Mucosa of descending colon (tissue), 3 donors: Measurements from ENCODE around the gene SLC22A7. TPM values are rescaled to one million over a fixed set of nuclear protein-coding genes. Genes with fewer than 3 reads are reported as not detected.

ENCODE experiments used
- ATAC-seq: fragments of 200-7000 bp; cut with Tn5 transposase; one replicate; pipeline ENCODE4 v1.9.1; 2020; ENCODE audit warnings: mild to moderate bottlenecking, moderate library complexity
- DNase-seq, 3 donors: peaks; one replicate each; pipeline ENCODE4 v3.0.0-alpha.2; 2020
- H3K36me3 ChIP-seq: fragments of 200-600 bp; one replicate; pipeline ENCODE4 v1.8.0; 2021; ENCODE audit warnings: low read depth, mild to moderate bottlenecking
- H3K4me1 ChIP-seq: fragments of 200-600 bp; one replicate; pipeline ENCODE4 v1.8.0; 2021; ENCODE audit warnings: low read depth, mild to moderate bottlenecking
- H3K4me3 ChIP-seq: fragments of 200-600 bp; one replicate; pipeline ENCODE4 v1.8.0; 2021; ENCODE audit warnings: mild to moderate bottlenecking
- H3K9me3 ChIP-seq: fragments of 200-600 bp; one replicate; pipeline ENCODE4 v1.8.0; 2021; ENCODE audit warnings: mild to moderate bottlenecking
- intact Hi-C, 2 donors: fragments of 100-400 bp; cut with DNase I in 1 of 2; cut with micrococcal nuclease in 1 of 2; formaldehyde crosslinking; loops; one replicate each; pipeline versions ENCODE4 v1.11.0 to v1.11.1; 2022; cut with DNase I, micrococcal nuclease
- long read RNA-seq, 2 donors: library from polyadenylated mRNA; unstranded; transcript quantifications; one replicate each; pipeline ENCODE4 v2.0.0, GENCODE V29; 2019 to 2021
- total RNA-seq, 3 donors: library from RNA; stranded (reverse); fragmentation: NEBNext Ultra II Directional in 2 of 3; extraction: Animal tissue kit (Norgen Biotek cat#: 25700) in 2 of 3; gene quantifications; one replicate each; pipeline versions ENCODE4 v1.2.1 to v1.2.4, GENCODE V29; 2021 to 2023
- TF ChIP-seq, protein P1 (sequence below): fragments of 200-600 bp; IDR thresholded peaks from one replicate; pipeline ENCODE4 v1.8.0; 2022; ENCODE audit warnings: antibody characterized with exemption, mild to moderate bottlenecking
- donor health status: DM: no; HTN: no; CAD: no; lungs with moderate emphysema.
- donor health status: DM: no; HTN: no; CAD: no.
- donor health status: DM: no; HTN: yes; CAD: no.

The SLC22A7 gene, protein sequence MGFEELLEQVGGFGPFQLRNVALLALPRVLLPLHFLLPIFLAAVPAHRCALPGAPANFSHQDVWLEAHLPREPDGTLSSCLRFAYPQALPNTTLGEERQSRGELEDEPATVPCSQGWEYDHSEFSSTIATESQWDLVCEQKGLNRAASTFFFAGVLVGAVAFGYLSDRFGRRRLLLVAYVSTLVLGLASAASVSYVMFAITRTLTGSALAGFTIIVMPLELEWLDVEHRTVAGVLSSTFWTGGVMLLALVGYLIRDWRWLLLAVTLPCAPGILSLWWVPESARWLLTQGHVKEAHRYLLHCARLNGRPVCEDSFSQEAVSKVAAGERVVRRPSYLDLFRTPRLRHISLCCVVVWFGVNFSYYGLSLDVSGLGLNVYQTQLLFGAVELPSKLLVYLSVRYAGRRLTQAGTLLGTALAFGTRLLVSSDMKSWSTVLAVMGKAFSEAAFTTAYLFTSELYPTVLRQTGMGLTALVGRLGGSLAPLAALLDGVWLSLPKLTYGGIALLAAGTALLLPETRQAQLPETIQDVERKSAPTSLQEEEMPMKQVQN
- under 1 TPM in 1 of 3 donors, not detected in 2; 0.32 TPM for total RNA-seq
- long read RNA-seq, donor 1, result 0 reads
- long read RNA-seq, donor 2, result 0 reads

DNA sequence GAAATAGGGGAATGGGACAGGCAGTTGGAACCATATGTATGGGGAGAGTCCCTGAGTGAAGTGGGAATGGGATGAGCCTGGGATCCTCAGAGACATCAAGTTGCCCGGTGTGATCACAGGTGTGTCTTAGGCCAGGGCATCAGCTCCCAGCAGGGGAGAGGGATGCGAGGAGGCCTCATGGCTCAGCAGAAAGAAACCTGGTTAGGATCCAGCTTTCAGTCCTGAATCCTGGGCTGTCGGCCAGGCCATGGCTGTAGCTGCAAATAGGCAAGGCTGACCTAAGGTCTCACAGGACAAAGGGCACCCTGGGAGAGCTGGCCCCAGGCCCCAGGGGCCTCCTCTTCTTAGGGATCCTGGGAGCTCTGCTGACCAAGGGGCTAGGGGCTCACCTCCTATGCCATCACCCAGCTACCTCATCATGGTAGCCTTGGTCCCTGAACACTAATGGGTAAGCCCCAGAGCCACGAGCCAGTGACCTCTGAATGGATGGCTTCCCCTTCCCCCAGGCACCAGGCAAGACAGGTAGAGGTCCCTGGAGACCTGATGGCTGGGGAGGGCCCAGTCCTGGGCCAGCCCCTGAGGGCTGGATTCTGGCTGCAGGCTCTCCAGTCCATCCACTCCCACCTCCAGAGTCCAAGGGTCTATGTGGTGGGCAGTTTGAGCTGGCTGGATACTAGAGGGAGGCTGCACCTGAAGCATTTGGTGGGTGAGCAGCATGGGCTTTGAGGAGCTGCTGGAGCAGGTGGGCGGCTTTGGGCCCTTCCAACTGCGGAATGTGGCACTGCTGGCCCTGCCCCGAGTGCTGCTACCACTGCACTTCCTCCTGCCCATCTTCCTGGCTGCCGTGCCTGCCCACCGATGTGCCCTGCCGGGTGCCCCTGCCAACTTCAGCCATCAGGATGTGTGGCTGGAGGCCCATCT lies at the start of gene SLC22A7:
SLC22A7 (plus strand) TSS at position 617 of the 921 bp plus-strand sequence; CDS start at position 716, 99 bp downstream.
- ATAC-seq, result peak; percentile 25
- H3K4me3 ChIP-seq, result no peak within 1 kb of the TSS
- TF ChIP-seq, protein P1, sequence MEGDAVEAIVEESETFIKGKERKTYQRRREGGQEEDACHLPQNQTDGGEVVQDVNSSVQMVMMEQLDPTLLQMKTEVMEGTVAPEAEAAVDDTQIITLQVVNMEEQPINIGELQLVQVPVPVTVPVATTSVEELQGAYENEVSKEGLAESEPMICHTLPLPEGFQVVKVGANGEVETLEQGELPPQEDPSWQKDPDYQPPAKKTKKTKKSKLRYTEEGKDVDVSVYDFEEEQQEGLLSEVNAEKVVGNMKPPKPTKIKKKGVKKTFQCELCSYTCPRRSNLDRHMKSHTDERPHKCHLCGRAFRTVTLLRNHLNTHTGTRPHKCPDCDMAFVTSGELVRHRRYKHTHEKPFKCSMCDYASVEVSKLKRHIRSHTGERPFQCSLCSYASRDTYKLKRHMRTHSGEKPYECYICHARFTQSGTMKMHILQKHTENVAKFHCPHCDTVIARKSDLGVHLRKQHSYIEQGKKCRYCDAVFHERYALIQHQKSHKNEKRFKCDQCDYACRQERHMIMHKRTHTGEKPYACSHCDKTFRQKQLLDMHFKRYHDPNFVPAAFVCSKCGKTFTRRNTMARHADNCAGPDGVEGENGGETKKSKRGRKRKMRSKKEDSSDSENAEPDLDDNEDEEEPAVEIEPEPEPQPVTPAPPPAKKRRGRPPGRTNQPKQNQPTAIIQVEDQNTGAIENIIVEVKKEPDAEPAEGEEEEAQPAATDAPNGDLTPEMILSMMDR, result no peak
- no peaks in the 10 kb centered on the region for H3K4me1 ChIP-seq
- DNase-seq, result no peak
- H3K36me3 ChIP-seq, result no peaks in the 10 kb centered on the region
- H3K9me3 ChIP-seq, result no peaks in the 10 kb centered on the region
- intact Hi-C loops, result no loop called here

DNA sequence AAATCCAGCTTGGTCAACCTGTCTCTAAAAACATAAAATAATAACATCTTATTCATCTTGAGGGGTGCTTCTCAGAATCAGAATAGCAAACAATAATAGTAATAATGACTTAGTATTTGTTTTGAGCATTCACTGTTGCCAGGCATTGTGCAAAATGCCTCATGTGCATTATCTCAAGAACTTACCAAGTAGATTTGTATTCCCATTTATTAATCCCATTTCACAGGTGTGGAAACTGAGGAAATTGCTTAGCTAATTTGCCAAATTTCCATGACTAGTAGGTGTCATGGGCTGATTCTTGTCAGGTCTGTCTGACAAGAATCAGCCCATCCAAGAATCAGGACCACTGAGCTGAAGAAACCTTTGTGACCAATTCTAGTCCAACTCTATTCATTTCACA lies 49.3 kb upstream of the SLC22A7 start:
- no peak for ATAC-seq
- intact Hi-C loops, result no loop called here
- TF ChIP-seq, protein P1, result no peak
- H3K4me1 ChIP-seq, result peaks cover 14% of the 10 kb centered on the region
- H3K4me3 ChIP-seq, result no peak overlapping the region
- no peaks in the 10 kb centered on the region for H3K36me3 ChIP-seq
- H3K9me3 ChIP-seq, result no peaks in the 10 kb centered on the region
- no peak for DNase-seq

DNA sequence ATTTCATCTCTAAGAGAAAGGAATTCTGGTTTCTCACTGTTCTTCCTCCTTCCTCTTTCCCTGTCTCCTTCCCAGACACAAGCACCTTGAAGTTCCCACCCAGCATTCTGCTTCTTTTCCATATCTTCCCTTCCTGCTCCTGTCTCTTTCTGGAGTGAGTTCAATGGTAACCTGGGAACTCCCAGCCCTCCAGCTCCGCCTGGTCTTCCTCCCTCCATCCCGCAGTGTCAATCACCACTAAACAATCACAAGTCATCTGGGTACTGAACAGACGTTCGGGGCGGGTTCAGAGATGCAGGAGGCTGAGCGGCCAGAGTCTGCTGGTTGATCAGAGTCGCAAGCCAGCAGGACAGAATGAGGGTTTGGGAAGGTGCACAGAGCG lies 47.1 kb upstream of the SLC22A7 start:
- H3K36me3 ChIP-seq, result no peaks in the 10 kb centered on the region
- H3K4me1 ChIP-seq, result peaks cover 14% of the 10 kb centered on the region
- TF ChIP-seq, protein P1, result no peak
- DNase-seq (peak in 1 of 3 donors; percentile 25), ATAC-seq (peak; percentile 56)
- no peaks in the 10 kb centered on the region for H3K9me3 ChIP-seq
- no peak overlapping the region for H3K4me3 ChIP-seq
- intact Hi-C loops, result no loop called here

DNA sequence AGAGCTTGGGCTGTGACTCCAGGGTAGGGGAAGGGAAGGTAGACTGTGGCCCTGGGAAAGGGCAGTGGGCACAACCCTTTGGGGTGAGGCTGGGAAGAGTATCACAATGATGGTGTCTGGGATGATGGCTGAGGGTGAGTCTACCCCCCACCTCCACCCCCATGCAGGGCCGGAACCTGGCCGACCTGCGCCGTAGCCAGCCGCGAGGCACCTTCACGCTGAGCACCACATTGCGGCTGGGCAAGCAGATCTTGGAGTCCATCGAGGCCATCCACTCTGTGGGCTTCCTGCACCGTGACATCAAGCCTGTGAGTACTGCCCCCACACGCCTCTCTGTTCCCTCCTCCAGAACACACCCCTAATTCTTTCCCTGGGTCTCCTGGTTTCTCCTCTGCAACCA lies 44.7 kb upstream of the SLC22A7 start:
- Histone ChIP-seq H3K4me1 (peaks cover 4% of the 10 kb centered on the region), H3K4me3 (no peak overlapping the region), H3K36me3 (no peaks in the 10 kb centered on the region), H3K9me3 (no peaks in the 10 kb centered on the region)
- DNase-seq (no peak), ATAC-seq (no peak)
- TF ChIP-seq, protein P1, result no peak
- intact Hi-C loops, result no loop called here

DNA sequence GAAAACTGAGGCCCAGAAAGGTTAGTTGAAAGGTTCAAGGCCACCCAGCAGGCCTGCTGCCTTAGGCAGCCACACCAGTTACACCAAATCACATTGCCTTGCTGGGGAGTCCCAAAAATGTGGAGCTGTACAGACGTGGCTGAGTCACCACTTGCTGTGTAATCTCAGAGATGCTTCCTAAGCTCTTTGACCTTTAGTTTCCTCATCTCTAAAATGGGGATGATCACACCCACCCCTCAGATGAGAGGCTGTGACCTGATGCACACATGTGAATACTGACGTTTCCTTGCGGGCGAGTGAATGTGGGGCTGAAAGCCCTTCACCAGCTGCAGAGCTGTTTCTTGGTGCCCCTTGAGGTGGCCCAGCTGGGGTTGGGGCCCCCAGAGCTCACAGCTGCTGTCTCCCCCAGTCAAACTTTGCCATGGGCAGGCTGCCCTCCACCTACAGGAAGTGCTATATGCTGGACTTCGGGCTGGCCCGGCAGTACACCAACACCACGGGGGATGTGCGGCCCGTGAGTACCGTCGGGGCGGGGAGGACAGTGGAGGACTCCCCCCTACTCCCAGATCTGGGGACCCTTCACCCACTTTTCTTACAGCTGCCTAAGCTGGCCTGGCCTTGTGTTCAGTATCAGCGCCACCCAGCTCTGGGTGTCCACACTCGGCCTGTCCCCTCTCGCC lies 43.8 kb upstream of the SLC22A7 start:
- ATAC-seq (no peak), DNase-seq (no peak)
- Histone ChIP-seq H3K4me3 (no peak overlapping the region), H3K9me3 (no peaks in the 10 kb centered on the region), H3K36me3 (no peaks in the 10 kb centered on the region), H3K4me1 (peaks cover 4% of the 10 kb centered on the region)
- TF ChIP-seq, protein P1, result no peak
- intact Hi-C loops, result no loop called here
